Measurements from ENCODE around the gene WWOX.

GRCh38 chr16:78259873-78260272 lies 160.4 kb downstream of the WWOX start:
- TF ChIP-seq CEBPB (IDR thresholded peaks at IDR 0.05) (no peak), CTCF (IDR thresholded peaks at IDR 0.05) (no peak), POLR2A (IDR thresholded peaks at IDR 0.05; ENCODE audit: low read length) (no peak), REST (IDR thresholded peaks at IDR 0.05) (no peak), HOXA7 (CRISPR knock-in tag; IDR thresholded peaks at IDR 0.05) (no peak), NR3C1 (IDR thresholded peaks at IDR 0.05) (no peak), EP300 (IDR thresholded peaks at IDR 0.05) (no peak), NFE2L2 (conservative IDR thresholded peaks at IDR 0.05; ENCODE audit: low read length) (no peak), KDM1A (IDR thresholded peaks at IDR 0.05; ENCODE audit: low read depth) (no peak), ELK1 (IDR thresholded peaks at IDR 0.05; ENCODE audit: low read depth, low read length) (no peak), CHD2 (IDR thresholded peaks at IDR 0.05; ENCODE audit: low read length, partially characterized antibody) (no peak), HDAC2 (IDR thresholded peaks at IDR 0.05) (no peak)
